Heart right ventricle (tissue), 16 donors: ENCODE data around the gene GJA4. TPM values are rescaled to one million over a fixed set of nuclear protein-coding genes. Genes with fewer than 3 reads are reported as not detected.

Experiments
- ATAC-seq, 8 donors: fragments of 200-7000 bp; cut with Tn5 transposase; one replicate each; pipeline ENCODE4 v1.9.1; 2020; ENCODE audit warnings: mild to moderate bottlenecking in 8 of 8, moderate library complexity in 8 of 8, moderate number of reproducible peaks in 1 of 8
- DNase-seq, 2 donors: peaks; one replicate each; pipeline ENCODE4 v3.0.0-alpha.2; 2020
- H3K27ac ChIP-seq, 10 donors: fragments of 200-600 bp; sonication (generic) in 2 of 10; one replicate each; pipeline versions ENCODE4 v1.5.0 to v1.8.0; 2020 to 2022; ENCODE audit warnings: mild to moderate bottlenecking in 3 of 10
- H3K27me3 ChIP-seq, 7 donors: fragments of 200-600 bp; one replicate each; pipeline ENCODE4 v1.8.0; 2021 to 2022; ENCODE audit warnings: mild to moderate bottlenecking in 2 of 7
- H3K36me3 ChIP-seq, 9 donors: fragments of 200-600 bp; sonication (generic) in 1 of 9; one replicate each; pipeline versions ENCODE4 v1.5.0 to v1.8.0; 2020 to 2022; ENCODE audit warnings: mild to moderate bottlenecking in 2 of 9
- H3K4me1 ChIP-seq, 9 donors: fragments of 200-600 bp; sonication (generic) in 1 of 9; one replicate each; pipeline versions ENCODE4 v1.5.0 to v1.8.0; 2020 to 2022; ENCODE audit warnings: mild to moderate bottlenecking in 4 of 9
- H3K4me3 ChIP-seq, 10 donors: fragments of 200-600 bp; sonication (generic) in 2 of 10; one replicate each; pipeline versions ENCODE4 v1.5.0 to v1.8.0; 2020 to 2022; ENCODE audit warnings: mild to moderate bottlenecking in 7 of 10, moderate library complexity in 2 of 10
- H3K9me3 ChIP-seq, 11 donors: fragments of 200-600 bp in 10 of 11; sonication (generic) in 2 of 11; one replicate each; pipeline versions ENCODE4 v1.5.0 to v1.8.0; 2013 to 2022; ENCODE audit warnings: mild to moderate bottlenecking in 2 of 11, control low read depth in 1 of 11, moderate library complexity in 1 of 11
- WGBS, 2 donors: extraction: QIAGEN DNeasy Blood & Tissue Kit; methylation state at CpG; one replicate each; pipeline ENCODE4 v1.1.7; 2013; ENCODE audit warnings: inconsistent platforms in 1 of 2; 5-methylcytosine and 5-hydroxymethylcytosine counted together
- intact Hi-C, 10 donors: fragments of 100-400 bp; cut with DNase I; formaldehyde crosslinking; loops; one replicate each; pipeline versions ENCODE4 v1.11.1 to v1.14.2; 2022
- polyA plus RNA-seq, 2 donors: library from polyadenylated mRNA; stranded (reverse); fragments of 200-250 nt; gene quantifications; one replicate each; pipeline ENCODE4 v1.2.3, GENCODE V29; 2013
- total RNA-seq, 10 donors: library from RNA; stranded (reverse); fragmentation: NEBNext Ultra II Directional in 3 of 10; extraction: Animal tissue kit (Norgen Biotek cat#: 25700) in 3 of 10; gene quantifications; one replicate each; pipeline versions ENCODE4 v1.2.1 to v1.2.4, GENCODE V29; 2021 to 2023
- TF ChIP-seq, protein P1 (sequence below), 9 donors: fragments of 200-600 bp; sonication (generic) in 2 of 9; IDR thresholded peaks; one replicate each; pipeline versions ENCODE4 v1.5.0 to v1.8.0; 2021 to 2022; ENCODE audit warnings: antibody characterized with exemption in 9 of 9, mild to moderate bottlenecking in 5 of 9, moderate library complexity in 1 of 9
- donor health status: Arrhythmogenic right ventricular cardiomyopathy.
- donor health status: ischemic (EF 13 %, LVEDD 7.1; RV severe dilation, severe dysfunction).
- donor health status: healthy with polysubstance abuse.
- donor health status: DM: no; HTN: yes; CAD: no.
- donor health status: DM: no; HTN: no; CAD: no.
- donor health status: ischemic (EF 25% LVEDD 6.9; RV normal size, moderate dysfunction).
- donor health status: ischemic (EF 25% LVEDD 5.7; RV mildly dilated, moderate dysfunction).
- donor health status: healthy.
- donor health status: DM: yes; HTN: yes; CAD: no.
- donor health status: Ischemic cardiomyopathy.
- donor health status: ischemic (EF 35%, LVEDD 5.7; RV mildly dilated, moderate dysfunction).
- donor health status: nonischemic (EF 11% LVEDD 7.7; RV severe dilation, severe dysfunction).
- donor health status: DM: yes; HTN: yes; CAD: no.
- donor health status: PGD.
- donor health status: ischemic (EF 29% LVEDD 5.4; RV normal size, mild dysfunction).
- donor health status: nonischemic (EF 23%, LVEDD 6.1; RV moderate dilation, normal function).

Gene GJA4
- total and polyA plus RNA-seq, 12 donors, result 9.0 to 50.1 (median 22.7) TPM

DNA sequence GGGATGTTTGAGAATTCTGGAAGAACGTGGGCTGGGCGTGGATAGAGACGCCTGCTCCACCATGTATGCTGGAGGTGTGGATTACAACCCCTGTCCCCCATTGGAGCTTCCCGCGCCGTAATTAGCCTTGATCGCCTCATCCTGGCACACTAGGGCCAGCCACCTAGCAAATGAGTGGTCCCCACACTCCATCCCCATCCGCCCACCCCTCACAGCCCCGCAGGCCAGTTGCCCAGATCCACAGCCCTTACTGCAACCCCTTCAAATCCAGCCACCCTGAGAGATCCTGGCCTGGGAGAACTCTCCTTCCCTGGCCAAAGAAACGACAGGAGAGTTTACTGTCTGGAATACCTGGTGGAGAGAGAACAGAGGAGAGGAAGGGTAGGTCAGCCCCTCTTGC, 375 bp upstream of the GJA4 start:
- no peaks in the 10 kb centered on the region for H3K9me3 ChIP-seq
- no peak for ATAC-seq
- peaks cover 0 to 33% (median 4%) of the 10 kb centered on the region in 9 donors for H3K36me3 ChIP-seq
- peaks cover 0 to 17% (median 0%) of the 10 kb centered on the region in 7 donors for H3K27me3 ChIP-seq
- H3K4me1 ChIP-seq, result peaks cover 5 to 41% (median 20%) of the 10 kb centered on the region in 9 donors
- TF ChIP-seq, protein P1, sequence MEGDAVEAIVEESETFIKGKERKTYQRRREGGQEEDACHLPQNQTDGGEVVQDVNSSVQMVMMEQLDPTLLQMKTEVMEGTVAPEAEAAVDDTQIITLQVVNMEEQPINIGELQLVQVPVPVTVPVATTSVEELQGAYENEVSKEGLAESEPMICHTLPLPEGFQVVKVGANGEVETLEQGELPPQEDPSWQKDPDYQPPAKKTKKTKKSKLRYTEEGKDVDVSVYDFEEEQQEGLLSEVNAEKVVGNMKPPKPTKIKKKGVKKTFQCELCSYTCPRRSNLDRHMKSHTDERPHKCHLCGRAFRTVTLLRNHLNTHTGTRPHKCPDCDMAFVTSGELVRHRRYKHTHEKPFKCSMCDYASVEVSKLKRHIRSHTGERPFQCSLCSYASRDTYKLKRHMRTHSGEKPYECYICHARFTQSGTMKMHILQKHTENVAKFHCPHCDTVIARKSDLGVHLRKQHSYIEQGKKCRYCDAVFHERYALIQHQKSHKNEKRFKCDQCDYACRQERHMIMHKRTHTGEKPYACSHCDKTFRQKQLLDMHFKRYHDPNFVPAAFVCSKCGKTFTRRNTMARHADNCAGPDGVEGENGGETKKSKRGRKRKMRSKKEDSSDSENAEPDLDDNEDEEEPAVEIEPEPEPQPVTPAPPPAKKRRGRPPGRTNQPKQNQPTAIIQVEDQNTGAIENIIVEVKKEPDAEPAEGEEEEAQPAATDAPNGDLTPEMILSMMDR (IDR thresholded peaks at IDR 0.05), result no peak
- 57 to 60% methylated on average over 10 of the region's 10 CpGs for WGBS, 2 donors
- intact Hi-C loops, result no loop called here
- peak overlapping the region; percentile 51 to 75 (median 60) for H3K4me3 ChIP-seq
- peak overlapping the region; percentile 55 to 92 (median 86) for H3K27ac ChIP-seq
- DNase-seq, result no peak

DNA sequence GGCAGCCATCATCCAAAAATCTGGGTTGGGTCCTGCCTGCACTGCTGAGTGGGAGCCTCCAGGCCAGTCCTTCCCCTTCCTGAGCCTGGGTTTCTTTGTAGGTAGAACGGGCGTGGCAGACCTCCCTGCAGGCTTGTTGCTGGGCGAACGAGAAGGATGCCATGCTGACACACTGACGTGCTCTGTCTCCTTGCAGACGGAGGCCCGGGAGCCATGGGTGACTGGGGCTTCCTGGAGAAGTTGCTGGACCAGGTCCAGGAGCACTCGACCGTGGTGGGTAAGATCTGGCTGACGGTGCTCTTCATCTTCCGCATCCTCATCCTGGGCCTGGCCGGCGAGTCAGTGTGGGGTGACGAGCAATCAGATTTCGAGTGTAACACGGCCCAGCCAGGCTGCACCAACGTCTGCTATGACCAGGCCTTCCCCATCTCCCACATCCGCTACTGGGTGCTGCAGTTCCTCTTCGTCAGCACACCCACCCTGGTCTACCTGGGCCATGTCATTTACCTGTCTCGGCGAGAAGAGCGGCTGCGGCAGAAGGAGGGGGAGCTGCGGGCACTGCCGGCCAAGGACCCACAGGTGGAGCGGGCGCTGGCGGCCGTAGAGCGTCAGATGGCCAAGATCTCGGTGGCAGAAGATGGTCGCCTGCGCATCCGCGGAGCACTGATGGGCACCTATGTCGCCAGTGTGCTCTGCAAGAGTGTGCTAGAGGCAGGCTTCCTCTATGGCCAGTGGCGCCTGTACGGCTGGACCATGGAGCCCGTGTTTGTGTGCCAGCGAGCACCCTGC, 1.4 kb downstream of the GJA4 start:
- DNase-seq (no peak), ATAC-seq (no peak)
- TF ChIP-seq, protein P1 (IDR thresholded peaks at IDR 0.05), result no peak
- H3K27me3 ChIP-seq, result peaks cover 0 to 17% (median 0%) of the 10 kb centered on the region in 7 donors
- peak overlapping the region; percentile 51 to 75 (median 60) for H3K4me3 ChIP-seq
- 83 to 84% methylated on average over 40 of the region's 40 CpGs for WGBS, 2 donors
- H3K36me3 ChIP-seq, result peaks cover 0 to 39% (median 4%) of the 10 kb centered on the region in 9 donors
- peak overlapping the region; percentile 74 to 92 (median 86) for H3K27ac ChIP-seq
- no peaks in the 10 kb centered on the region for H3K9me3 ChIP-seq
- intact Hi-C loops, result no loop called here
- H3K4me1 ChIP-seq, result peaks cover 5 to 36% (median 13%) of the 10 kb centered on the region in 9 donors

DNA sequence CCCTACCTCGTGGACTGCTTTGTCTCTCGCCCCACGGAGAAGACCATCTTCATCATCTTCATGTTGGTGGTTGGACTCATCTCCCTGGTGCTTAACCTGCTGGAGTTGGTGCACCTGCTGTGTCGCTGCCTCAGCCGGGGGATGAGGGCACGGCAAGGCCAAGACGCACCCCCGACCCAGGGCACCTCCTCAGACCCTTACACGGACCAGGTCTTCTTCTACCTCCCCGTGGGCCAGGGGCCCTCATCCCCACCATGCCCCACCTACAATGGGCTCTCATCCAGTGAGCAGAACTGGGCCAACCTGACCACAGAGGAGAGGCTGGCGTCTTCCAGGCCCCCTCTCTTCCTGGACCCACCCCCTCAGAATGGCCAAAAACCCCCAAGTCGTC, 2.0 kb downstream of the GJA4 start:
- TF ChIP-seq, protein P1 (IDR thresholded peaks at IDR 0.05), result no peak
- DNase-seq (no peak), ATAC-seq (no peak)
- intact Hi-C loops, result loop anchor here in 1 of 10 donors (5.0 kb wide), 1 partner anchor 773 kb away; no protein-coding TSS in a partner anchor
- WGBS, 2 donors, result 78 to 84% methylated on average over 12 of the region's 12 CpGs
- H3K4me3 ChIP-seq, result peak overlapping the region; percentile 51 to 75 (median 60)
- peak overlapping the region; percentile 39 to 92 (median 86) for H3K27ac ChIP-seq
- no peaks in the 10 kb centered on the region for H3K9me3 ChIP-seq
- peaks cover 0 to 39% (median 4%) of the 10 kb centered on the region in 9 donors for H3K36me3 ChIP-seq
- peaks cover 7 to 42% (median 18%) of the 10 kb centered on the region in 9 donors for H3K4me1 ChIP-seq
- H3K27me3 ChIP-seq, result peaks cover 0 to 17% (median 0%) of the 10 kb centered on the region in 7 donors

DNA sequence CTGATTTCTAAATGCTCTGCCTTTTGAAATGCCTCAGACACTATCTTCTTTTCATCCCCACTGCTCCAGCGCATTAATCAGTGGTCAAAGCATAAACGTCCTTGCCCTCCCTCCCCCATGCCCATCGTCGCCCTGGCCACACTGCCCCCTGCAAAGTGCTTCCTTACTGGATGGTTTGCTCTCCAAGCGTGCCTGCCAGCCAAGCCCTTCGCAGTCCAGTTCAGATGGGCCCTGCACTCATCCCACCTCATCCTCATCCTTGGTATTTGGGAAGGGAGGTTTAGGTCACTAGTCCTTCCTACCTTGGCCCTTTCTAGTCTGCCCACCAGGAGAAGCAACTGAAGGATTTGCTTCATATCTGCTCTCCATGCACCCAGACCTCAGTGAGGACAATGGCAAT, 3.1 kb downstream of the GJA4 start:
- H3K27ac ChIP-seq, result peak overlapping the region in 8 of 10 donors; percentile 20 to 92 (median 76)
- TF ChIP-seq, protein P1 (IDR thresholded peaks at IDR 0.05), result no peak

More for the DNA sequence above, 3.1 kb downstream of the GJA4 start:
- H3K27me3 ChIP-seq, result peaks cover 0 to 17% (median 0%) of the 10 kb centered on the region in 7 donors
- peak overlapping the region; percentile 18 to 75 (median 60) for H3K4me3 ChIP-seq
- H3K4me1 ChIP-seq, result peaks cover 9 to 53% (median 18%) of the 10 kb centered on the region in 9 donors
- ATAC-seq (no peak), DNase-seq (no peak)
- 67 to 77% methylated on average over 6 of the region's 6 CpGs for WGBS, 2 donors
- H3K9me3 ChIP-seq, result no peaks in the 10 kb centered on the region
- H3K36me3 ChIP-seq, result peaks cover 0 to 39% (median 4%) of the 10 kb centered on the region in 9 donors
- intact Hi-C loops, result loop anchor here in 1 of 10 donors (5.0 kb wide), 1 partner anchor 771 kb away; no protein-coding TSS in a partner anchor
